HG02981 (cell line): ENCODE measurements around the gene ITIH5.

Source experiments
- ATAC-seq: cut with Tn5 transposase; IDR thresholded peaks from one replicate; pipeline ENCODE4 v1.9.1; 2021; ENCODE audit warnings: mild to moderate bottlenecking, moderate library complexity; ENCODE audit not compliant: unreplicated experiment

ITIH5 gene

GRCh38 chr10:7635408-7636125, 31.2 kb downstream of the ITIH5 start:
- ATAC-seq = no peak

- ATAC-seq = no peak
Measured at GRCh38 chr10:7634142-7634894, 32.4 kb downstream of the ITIH5 start.

DNA sequence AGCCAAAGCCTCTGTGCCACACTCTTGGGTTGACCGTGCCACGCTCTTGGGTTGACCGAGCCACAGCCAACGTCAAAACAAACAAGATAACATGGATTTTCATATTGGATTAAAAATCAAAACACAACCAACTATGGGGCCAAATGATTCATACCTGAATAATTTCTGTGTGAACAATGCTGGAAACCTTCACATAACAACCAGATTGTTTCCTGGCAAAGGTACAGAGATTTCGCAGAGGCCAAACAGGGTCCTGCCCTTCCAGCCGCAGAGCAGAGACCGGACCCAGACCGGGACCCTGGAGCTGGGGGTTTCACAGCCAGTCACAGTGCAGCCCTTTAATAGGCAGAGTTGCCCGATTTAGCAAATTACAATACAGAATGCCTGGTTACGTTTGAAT, 40.5 kb downstream of the ITIH5 start:
- ATAC-seq = no peak

DNA sequence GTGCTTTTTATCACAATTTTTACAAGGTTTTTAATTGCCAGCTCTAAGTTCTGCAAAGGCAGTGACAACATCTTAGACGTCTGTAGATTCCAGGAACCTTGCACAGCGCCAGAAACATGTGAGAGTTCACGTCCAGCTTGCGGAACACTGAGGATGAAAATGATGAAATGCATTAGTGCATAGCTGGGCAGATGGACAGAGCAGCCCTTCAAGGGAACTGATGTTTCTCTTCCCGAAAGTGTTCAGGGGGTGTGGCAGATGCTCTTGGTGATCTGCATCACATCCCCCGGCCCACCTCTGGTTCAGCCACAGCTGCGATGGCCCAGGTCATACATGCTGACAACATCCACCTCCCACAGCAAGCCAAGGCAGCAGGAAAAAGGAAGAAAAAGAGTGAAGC, 40.9 kb downstream of the ITIH5 start:
- ATAC-seq = no peak

GRCh38 chr10:7625009-7625408, 41.8 kb downstream of the ITIH5 start:
- ATAC-seq = no peak

DNA sequence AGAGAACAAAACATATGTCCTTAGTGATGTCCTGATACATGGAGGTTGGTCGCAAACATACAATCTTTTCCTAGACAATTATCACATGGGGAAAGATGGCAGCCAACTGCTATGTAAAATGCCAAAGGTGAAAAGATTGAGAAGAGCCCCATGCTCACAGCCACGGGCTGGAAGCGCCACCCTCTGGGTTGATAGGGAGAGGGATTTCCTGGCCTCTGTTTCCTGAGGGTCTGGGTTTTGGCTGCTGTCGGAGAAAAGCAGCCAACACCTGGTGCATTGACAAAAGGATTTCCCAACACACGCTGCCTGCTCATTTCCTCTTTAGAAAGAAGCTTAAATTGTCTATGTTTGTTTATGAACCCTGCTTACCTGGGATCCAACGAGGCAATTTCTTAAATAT, 43.8 kb downstream of the ITIH5 start:
- no peak for ATAC-seq

DNA sequence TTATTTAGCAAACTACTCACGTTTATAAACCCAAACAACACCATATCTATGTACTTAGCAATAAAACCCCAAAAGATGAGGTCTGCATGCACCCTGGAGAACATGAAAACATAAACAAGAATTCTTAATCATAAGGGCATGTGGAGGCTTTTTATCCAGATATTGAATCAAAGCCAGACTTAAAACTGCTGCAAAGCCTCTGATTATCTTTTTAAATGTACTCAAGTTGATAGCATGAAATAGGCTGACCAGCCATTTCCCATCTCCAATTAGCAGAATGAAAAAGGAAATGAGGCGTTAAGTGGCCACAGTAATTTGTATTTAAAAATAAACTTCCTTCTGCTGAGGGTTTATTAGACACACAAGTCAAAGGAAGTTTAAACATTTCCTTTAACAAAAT, 48.3 kb downstream of the ITIH5 start:
- no peak for ATAC-seq

- no peak for ATAC-seq
Measured at GRCh38 chr10:7611909-7612308, 54.9 kb downstream of the ITIH5 start.

DNA sequence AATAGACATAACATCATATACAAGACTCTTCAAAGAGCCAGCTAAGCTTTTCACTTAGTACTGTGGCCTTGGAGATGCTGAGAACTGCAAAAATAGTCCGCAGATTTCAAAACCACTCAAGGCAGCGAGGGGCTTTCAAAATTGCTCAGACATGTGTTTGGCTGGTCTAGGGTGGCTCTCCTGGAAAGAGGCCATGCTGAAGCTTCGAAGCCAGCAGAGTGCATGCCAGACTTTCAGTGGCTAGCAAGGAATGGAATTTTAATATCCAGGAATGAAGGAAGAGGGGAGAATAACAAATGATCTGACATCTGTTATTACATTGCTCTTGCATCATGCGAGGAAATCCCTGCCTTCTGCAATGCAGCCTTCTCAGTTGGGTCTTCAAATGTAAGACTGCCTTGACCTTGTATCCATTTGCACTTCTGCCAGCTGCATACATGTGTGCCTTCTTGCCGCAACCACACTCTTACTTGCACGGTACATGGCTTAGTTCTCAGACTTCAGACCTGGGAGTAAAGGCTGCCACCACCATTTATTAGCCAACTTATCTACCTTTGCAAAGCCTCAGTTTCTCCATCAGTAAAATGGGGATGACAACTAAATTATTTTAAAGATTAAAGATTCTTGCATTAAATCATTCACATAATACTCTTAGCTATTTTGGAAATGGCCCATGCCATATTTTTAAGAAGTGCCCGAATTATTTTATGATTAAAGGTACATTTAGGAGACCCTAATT, 55.9 kb downstream of the ITIH5 start:
- no peak for ATAC-seq

- ATAC-seq = no peak
Measured at GRCh38 chr10:7610026-7610425, 56.7 kb downstream of the ITIH5 start.

DNA sequence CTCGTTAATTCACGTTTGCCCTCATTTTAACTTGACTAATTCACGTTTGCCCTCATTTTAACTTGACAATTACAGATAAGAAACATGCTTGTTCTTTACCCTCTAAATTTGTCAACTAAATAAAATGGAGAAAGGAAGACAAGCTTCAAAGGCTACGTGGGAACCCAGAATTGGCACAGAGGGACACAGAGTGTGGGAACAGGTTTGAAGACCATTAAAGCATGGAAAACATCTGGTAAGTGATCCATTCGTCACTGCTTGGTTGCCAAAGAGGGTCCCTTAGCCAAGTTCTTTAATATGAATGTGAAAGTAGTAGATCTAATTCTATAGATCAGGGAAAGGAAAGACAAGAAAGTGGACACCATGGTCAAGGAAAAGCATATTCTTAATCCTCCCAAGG, 57.2 kb downstream of the ITIH5 start:
- ATAC-seq = no peak

- no peak for ATAC-seq
Measured at GRCh38 chr10:7608001-7608400, 58.8 kb downstream of the ITIH5 start.

DNA sequence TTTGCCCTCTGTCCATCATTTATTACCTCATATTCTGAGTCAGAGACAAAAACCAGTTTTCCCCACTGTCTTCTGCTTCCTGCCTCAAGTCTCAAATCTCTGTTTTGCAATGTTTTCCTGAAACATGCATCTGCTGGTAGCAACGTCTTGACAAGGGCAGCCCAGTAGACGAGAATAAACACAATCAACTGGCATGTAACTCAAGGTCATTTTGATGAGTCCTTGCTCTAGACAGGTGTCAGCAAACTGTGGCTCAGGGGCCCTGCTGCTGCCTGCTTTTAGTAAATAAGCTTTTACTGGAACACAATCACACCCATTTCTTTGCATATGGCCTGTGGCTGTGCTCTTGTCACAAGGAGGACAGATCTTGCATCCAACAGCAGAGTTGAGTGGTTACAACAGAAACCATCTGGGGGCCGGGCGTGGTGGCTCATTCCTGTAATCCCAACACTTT, 59.8 kb downstream of the ITIH5 start:
- ATAC-seq = no peak

GRCh38 chr10:7605565-7606295, 61.0 kb downstream of the ITIH5 start:
- no peak for ATAC-seq

DNA sequence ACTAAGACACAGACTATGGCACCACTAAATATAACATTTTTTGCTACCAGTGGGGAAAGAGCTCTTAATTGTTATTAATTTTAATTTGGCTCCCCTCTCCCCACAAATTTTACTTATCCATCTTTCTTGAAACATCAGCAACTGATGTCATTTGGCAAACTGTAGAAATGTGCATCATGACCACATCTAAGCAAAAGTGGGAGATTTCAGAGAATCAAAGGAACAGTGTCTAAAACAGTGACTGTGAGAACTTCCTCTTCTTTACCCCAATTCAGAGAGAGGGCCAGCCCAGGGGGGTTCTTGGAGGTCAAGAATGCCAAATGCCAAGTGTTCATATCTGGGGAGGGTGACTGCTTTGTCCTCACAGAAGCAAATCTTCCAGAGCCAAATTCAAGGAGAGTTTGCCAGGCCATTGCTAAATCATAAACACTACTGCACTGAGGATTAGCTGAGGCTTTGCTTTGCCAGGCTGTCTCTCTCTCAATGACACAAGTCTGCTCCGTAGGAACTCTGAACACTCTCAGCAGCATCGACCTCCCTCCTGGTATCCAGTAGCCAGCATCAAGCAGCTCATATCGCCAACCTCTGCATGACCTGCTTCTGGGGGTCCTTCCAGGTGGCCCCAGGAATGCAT, 65.6 kb downstream of the ITIH5 start:
- no peak for ATAC-seq

DNA sequence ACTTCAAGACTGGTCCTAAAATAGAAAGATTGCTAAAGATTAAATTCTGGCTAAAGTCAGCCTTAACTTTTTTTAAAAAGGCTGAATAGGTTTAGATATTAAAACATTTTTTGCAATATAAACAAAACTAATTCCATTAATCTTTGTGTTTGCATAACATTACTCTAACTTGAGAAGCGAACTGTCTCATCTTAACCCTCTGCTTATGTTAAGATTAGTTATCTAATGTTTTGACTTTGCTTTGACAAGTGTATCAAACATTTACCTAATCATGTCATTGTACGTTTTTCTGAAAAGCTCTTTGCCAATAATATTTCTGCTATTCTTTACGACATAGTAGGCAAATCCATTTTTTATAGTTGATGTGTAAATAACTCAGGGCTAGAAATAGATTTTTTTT, 68.0 kb downstream of the ITIH5 start:
- ATAC-seq = no peak

GRCh38 chr10:7596356-7596755, 70.4 kb downstream of the ITIH5 start:
- ATAC-seq = no peak

- ATAC-seq = no peak
Measured at GRCh38 chr10:7593905-7594304, 72.9 kb downstream of the ITIH5 start.

GRCh38 chr10:7593063-7593462, 73.7 kb downstream of the ITIH5 start:
- ATAC-seq = no peak

DNA sequence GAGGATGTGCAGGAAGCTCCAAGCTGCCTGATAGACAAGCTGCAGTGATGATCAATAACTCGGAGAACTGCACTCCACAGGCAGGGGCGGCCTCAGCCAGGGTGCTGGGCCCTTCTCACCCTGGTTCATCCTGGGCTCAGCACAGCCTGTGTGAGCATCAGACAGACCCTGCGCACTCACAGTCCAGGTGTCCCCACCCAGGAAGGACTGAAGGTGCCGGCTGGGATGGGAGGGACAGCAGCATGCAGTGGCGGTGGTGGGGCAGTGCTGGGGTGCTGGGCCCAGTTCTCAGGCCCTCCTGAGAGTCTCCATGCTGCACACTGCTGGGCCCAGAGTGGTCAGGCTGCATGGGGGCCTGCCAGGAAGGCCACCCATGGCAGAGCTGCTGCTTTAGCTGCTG, 74.1 kb downstream of the ITIH5 start:
- ATAC-seq = no peak

GRCh38 chr10:7590271-7590670, 76.5 kb downstream of the ITIH5 start:
- ATAC-seq = no peak
